Measurements from ENCODE around the gene ZNF235.
"Not testable (repeated sequence)": the region's sequence is repeated elsewhere in the genome, so short reads cannot be mapped to it uniquely, and the experiment has no call there.

The ZNF235 gene

DNA sequence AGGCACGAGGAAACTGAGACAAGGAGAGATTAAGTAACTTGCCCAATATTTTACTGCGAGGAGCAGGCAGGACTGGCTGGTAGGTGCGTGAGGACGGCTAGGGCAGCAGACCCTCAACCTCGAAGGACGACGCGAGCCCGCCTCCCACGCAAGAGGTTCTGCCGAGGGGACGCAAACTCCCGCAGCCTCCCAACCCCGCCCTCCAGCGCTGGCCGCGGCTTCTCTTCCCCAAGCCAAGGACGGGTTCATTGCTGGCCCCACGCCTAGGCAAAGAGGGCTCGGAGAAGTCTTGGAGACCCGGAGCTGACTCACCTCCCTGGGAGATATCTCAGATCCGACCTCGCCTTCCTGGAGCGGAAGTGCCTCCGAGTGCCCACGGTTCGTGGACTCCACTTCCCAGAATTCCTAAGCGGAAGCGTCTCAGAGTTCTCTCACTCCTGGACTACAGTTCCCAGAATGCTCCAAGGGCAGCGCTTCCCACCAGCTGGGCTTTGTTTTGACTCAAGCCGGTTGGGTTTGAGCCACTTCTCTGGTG lies at the start of gene ZNF235:
TSS of gene ZNF235 (minus strand) at position 367 of the 535 bp plus-strand sequence. CDS start 1,621 bp downstream, outside the sequence.
- peak; percentile 95 for DNase-seq (ENCODE audit: low spot score)

- DNase-seq (ENCODE audit: low spot score), result no peak
These were observed 41.7 kb upstream of the ZNF235 start for GRCh38 chr19:44346556-44346955.

GRCh38 chr19:44345959-44346358 lies 41.1 kb upstream of the ZNF235 start:
- no peak for DNase-seq (ENCODE audit: low spot score)

DNA sequence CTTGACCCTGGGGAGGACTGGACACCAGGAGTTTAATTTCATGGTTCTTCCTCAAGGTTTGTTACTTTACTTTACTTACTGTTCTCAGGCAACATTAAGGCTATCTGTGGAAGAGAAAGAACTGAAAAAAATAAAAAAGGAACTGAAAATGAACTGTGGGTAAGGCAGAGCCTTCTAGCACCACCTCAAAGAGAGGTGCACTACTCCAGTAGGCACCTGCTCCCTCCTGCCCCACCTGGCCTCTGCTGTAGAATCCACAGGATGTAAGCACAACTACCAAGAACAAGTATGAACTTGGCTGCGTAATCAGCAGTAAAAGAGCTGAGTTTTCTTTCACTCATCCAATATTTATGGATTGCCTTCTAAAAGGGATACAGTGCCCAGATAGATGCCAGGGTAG lies 39.4 kb upstream of the ZNF235 start:
- DNase-seq (ENCODE audit: low spot score), result no peak

GRCh38 chr19:44341794-44342193 lies 37.0 kb upstream of the ZNF235 start:
- no peak for DNase-seq (ENCODE audit: low spot score)

DNA sequence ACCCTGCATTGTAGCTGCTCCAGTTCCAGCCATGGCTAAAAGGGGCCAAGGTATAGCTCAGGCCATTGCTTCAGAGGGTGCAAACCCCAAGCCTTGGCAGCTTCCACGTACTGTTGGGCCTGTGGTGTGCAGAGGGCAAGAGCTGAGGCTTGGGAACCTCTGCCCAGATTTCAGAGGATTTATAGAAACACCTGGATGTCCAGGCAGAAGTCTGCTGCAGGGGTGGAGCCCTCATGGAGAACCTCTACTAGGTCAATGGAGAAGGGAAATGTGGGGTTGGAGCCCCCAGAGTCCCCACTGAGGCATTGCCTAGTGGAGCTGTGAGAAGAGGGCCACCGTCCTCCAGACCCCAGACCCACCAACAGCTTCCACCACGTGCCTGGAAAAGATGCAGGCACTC lies 29.8 kb upstream of the ZNF235 start:
- DNase-seq (ENCODE audit: low spot score), result not testable (repeated sequence)

- DNase-seq (ENCODE audit: low spot score), result no peak
These were observed 27.3 kb upstream of the ZNF235 start for GRCh38 chr19:44332145-44332544.

GRCh38 chr19:44315883-44316282 lies 11.1 kb upstream of the ZNF235 start:
- DNase-seq (ENCODE audit: low spot score), result no peak

- no peak for DNase-seq (ENCODE audit: low spot score)
These were observed 8.4 kb upstream of the ZNF235 start for GRCh38 chr19:44313231-44313630.

DNA sequence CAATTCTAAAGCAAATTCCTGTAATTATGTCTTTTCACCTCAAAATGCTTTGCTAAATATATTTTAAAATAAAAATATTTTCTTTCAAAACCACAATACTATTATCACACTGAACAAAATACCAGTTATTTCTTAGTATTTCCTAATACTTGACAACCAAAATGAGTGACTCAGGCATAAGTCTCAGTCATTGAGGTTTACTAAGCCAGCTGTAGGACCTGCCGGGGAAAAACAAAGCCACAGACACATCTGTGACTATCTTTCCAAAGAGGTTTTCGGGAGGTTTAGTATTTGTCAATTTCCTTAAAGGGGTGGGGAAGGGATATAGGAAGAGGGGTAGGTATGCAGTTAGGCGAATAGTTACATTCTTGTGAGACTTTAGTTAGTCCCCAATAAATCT lies 3.2 kb upstream of the ZNF235 start:
- peak; percentile 46 for DNase-seq (ENCODE audit: low spot score)

DNA sequence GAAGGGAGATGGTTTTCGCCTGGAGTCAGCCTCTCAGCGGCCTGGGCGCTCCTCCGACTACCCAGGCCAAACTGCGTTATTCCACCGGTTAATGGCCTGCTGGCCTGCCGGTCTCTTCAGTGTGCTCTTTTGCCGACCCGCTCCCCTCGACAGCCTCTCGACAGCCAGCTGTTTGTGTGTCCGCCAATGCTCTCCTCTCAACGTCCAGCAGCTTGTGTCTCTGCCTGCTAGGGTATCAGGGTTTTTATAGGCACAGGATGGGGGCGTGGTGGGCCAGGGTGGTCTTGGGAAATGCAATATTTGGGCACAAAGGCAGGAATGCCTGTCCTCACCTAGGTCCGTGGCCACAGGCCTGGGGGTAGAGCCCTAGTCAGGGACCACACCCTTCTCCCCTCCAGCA lies 1.5 kb upstream of the ZNF235 start:
- DNase-seq (ENCODE audit: low spot score), result no peak

DNA sequence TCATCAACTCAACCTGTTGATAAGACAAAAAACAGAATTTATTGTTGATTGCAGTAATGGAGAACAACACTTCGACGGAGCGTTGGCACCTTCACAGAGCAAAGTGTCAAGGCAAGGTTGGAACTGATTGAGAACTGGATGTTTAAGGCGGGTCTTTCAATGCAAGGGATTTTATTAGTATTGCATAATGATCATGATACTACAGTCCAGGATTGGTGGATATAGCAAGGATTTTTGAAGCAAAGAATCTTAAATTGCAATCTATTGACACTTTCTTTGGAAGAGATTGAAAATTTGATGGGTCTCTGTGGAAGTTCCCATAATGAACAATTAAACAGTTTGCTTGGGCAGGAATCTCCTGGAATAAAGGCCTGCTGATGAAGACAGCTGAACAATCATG lies 632 bp upstream of the ZNF235 start:
- no peak for DNase-seq (ENCODE audit: low spot score)

DNA sequence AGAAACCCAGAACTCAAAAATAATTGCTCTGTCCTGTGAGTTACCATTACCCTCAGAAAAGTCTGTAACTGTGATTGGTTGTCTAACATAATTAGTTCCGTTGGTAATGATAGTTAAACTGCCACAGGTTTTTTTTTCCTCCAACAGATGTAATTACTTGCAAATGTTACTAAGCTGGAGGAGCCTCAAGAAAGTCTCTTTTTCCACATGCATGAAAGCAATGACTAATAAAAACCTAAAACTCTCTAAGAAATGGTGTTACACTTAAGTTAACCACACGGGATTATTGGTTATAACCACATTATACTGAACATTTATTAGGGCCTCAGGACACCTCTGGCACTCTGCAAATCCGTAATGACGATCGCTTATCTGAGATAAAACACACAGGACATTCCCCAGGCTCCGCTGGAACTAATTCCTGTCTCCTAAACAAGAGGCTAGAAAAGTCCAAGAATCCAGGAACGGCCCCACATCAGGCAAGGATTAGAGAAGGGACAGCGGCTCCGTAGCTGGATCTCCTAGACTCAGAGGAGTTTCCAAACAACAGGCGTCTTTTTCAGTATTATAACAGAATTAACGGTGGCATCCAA lies 753 bp downstream of the ZNF235 start:
- DNase-seq (ENCODE audit: low spot score), result peak; percentile 40

- no peak for DNase-seq (ENCODE audit: low spot score)
These were observed 1.5 kb downstream of the ZNF235 start for GRCh38 chr19:44303320-44303719.

DNA sequence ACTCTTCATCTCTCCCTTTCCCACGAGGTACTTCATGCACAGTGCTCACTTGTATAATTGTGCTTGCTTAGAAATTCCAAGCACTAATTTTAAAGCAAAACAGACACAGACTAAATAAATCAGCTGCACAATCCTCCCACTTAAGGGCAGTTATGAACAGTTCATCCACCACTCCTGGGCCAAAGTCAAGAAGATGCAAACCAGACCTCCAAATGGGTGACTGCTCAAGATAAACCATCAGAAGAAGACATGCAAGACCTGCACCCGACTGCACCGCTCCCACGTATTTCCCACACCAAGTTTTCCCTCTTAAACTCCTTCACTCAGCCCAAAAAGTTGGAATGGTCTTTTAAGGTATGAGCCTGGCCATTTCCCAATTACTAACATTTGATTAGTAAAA lies 19.9 kb downstream of the ZNF235 start:
- DNase-seq (ENCODE audit: low spot score), result no peak

DNA sequence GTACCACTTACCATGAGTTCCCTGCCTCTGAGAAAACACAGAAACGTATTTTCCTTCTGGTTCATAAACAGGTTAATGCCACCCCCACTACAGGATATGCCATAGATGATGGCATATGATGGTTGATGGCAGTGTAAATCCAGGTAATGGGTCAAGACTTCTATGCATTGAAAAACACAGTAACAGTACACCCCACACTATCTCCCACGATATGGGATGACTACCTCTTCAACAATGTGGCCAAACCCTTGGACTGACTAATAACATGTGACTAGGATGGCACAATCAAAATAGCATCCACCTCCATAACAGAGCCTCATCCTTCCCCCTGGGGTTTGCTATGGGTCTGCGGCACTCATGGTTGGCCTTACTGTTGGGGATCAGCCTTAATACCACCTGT lies 22.0 kb downstream of the ZNF235 start:
- no peak for DNase-seq (ENCODE audit: low spot score)

DNA sequence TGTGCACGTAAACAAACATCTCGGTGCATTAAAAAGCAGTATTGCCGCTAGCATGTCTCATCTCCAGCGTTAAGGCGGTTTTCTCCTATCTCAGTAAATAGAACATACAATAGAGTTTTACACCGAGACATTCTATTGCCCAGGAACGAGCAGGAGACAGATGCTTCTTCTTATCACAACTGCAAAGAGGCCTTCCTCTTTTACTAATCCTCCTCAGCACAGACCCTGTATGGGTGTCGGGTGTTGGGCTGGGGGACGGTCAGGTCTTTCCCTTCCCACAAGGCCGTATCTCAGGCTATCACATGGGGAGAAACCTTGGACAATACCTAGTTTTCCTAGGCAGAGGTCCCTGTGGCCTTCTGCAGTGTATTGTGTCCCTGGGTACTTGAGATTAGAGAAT lies 23.9 kb downstream of the ZNF235 start:
- DNase-seq (ENCODE audit: low spot score), result no peak

DNA sequence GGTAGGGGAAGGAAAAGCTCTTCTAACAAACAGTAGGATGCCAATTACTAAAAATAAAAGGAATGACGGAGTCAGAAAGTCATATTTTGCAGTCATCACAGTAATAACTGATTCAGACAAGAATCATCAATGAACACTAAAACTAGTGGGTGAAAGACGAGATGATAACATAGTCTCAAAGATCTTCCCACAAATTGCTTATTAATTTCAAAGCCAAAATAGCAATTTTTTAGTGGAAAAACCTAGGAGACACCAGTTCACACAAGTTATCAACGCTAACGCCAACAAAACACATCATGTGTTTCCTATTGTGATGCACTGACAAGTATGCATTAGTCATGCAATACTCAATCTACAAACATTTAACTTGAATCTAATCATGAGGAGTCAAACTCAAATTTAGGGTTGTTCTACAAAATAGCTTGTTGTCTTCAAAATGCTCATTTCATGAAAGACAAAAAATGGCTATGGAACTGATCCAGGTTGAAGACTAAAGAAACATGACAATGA lies 26.6 kb downstream of the ZNF235 start:
- peak; percentile 27 for DNase-seq (ENCODE audit: low spot score)

DNA sequence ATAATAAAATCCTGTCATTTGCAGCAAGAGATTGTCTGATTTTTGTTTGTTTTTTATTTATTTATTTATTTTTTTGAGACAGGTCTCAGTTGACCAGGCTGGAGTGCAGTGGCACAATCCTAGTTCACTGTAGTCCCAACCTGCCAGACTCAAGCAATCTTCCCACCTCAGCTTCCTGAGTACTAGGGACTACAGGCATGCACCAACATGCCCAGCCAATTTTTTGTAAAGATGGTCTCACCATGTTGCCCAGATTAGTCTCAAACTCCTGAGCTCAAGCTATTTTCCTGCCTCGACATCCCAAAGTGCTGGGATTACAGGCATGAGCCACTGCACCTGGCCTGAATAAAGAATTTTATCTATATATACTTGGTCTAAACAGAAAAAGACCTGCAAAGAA lies 27.5 kb downstream of the ZNF235 start:
- DNase-seq (ENCODE audit: low spot score), result no peak

DNA sequence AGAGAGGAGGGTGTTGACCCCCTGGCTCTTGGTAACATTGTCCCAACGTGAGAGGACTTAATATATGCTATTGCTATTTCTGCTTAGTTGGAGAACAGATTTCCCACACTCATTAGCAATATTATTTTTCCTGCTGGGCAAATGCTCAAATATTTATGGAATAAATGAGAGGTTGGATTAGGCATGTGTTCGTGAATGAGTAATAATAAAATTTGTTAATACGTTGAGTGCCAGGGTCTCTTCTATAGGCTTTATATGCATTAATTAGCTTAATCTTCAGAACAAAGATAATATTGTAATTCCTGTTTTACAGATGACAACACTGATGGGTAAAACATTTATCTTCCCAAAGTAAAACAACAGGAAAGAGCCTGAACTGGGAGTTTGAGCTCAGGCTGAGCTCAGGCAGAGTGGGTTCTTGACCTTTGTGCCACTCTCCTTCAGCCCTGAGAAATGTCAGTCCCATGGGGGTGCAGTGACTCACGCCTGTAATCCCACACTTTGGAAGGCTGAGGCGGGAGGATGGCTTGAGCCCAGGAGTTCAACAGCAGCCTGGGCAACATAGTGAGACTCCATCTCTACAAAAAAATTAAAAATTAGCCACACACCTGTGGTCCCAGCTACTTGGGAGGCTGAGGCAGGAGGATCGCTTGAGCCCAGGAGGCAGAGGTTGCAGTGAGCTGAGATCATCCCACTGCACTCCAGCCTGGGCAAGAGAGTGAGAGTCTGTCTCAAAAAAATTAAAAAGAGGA lies 44.0 kb downstream of the ZNF235 start:
- no peak for DNase-seq (ENCODE audit: low spot score)

DNA sequence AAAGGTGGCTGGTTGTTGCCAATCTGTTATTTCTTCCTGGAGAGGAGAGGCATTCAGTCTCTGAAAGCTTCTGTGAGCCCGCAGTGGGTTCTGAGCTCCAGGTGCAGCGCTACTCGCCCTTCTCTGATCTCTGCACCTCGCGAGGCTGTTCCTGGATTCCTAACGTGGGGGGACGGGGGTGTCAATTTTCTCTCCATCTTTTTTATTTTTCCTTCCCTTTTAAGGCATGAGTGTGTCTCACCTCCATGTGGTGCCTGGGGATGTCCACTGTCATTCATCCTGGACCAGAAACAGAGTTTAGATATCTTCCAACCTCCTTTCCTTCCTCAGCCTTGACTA lies 44.5 kb downstream of the ZNF235 start:
- no peak for DNase-seq (ENCODE audit: low spot score)

GRCh38 chr19:44258835-44259413 lies 45.9 kb downstream of the ZNF235 start:
- DNase-seq (ENCODE audit: low spot score), result no peak

DNA sequence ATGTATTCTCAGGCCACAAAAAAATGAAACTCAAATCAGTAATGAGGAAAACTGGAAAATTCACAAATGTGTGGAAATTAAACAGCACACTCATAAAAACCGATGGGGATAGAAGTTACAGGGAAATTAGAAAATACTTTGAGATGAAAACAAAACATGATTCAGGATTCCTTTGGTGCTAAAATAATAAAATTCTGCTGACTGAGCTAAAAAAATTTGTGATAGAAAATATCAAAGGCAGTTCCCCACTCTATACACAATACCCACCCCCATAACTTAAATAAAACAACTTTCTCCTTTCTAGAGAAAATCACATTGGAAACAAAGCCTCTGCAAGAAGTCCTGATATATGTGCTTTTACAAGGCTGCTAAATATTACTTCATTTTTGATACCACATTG lies 46.7 kb downstream of the ZNF235 start:
- no peak for DNase-seq (ENCODE audit: low spot score)

All from AG08395 (cell line).